ENCODE measurements around the gene EFCAB14.
"Not testable (repeated sequence)": the region's sequence is repeated elsewhere in the genome, so short reads cannot be mapped to it uniquely, and the experiment has no call there.

Gene EFCAB14

GRCh38 chr1:46718727-46719622 lies at the start of gene EFCAB14:
EFCAB14 (minus strand) TSS chr1:46719114; CDS start chr1:46718087, 1,027 bp downstream.
- DNase-seq (ENCODE audit: low read depth in 2 of 2), result peak; percentile 49 to 57

GRCh38 chr1:46768445-46768844 lies 49.5 kb upstream of the EFCAB14 start:
- DNase-seq (ENCODE audit: low read depth in 2 of 2), result no peak

- no peak for DNase-seq (ENCODE audit: low read depth in 2 of 2)
Measured at GRCh38 chr1:46767649-46768282, 48.9 kb upstream of the EFCAB14 start.

- no peak for DNase-seq (ENCODE audit: low read depth in 2 of 2)
Measured at GRCh38 chr1:46764402-46764801, 45.5 kb upstream of the EFCAB14 start.

- no peak for DNase-seq (ENCODE audit: low read depth in 2 of 2)
Measured at GRCh38 chr1:46761740-46762139, 42.8 kb upstream of the EFCAB14 start.

- DNase-seq (ENCODE audit: low read depth in 2 of 2), result no peak
Measured at GRCh38 chr1:46760558-46761166, 41.7 kb upstream of the EFCAB14 start.

GRCh38 chr1:46757956-46758528 lies 39.1 kb upstream of the EFCAB14 start:
- no peak for DNase-seq (ENCODE audit: low read depth in 2 of 2)

GRCh38 chr1:46757247-46757955 lies 38.5 kb upstream of the EFCAB14 start:
- no peak for DNase-seq (ENCODE audit: low read depth in 2 of 2)

- no peak for DNase-seq (ENCODE audit: low read depth in 2 of 2)
Measured at GRCh38 chr1:46755121-46755520, 36.2 kb upstream of the EFCAB14 start.

GRCh38 chr1:46754707-46755106 lies 35.8 kb upstream of the EFCAB14 start:
- DNase-seq (ENCODE audit: low read depth in 2 of 2), result not testable (repeated sequence)

GRCh38 chr1:46753985-46754384 lies 35.1 kb upstream of the EFCAB14 start:
- DNase-seq (ENCODE audit: low read depth in 2 of 2), result no peak

GRCh38 chr1:46749921-46750404 lies 31.0 kb upstream of the EFCAB14 start:
- no peak for DNase-seq (ENCODE audit: low read depth in 2 of 2)

GRCh38 chr1:46749404-46749803 lies 30.5 kb upstream of the EFCAB14 start:
- no peak for DNase-seq (ENCODE audit: low read depth in 2 of 2)

GRCh38 chr1:46747683-46748288 lies 28.9 kb upstream of the EFCAB14 start:
- DNase-seq (ENCODE audit: low read depth in 2 of 2), result no peak

GRCh38 chr1:46742069-46742468 lies 23.2 kb upstream of the EFCAB14 start:
- no peak for DNase-seq (ENCODE audit: low read depth in 2 of 2)

- peak; percentile 17 to 20 for DNase-seq (ENCODE audit: low read depth in 2 of 2)
Measured at GRCh38 chr1:46735708-46736324, 16.9 kb upstream of the EFCAB14 start.

GRCh38 chr1:46728327-46728873 lies 9.5 kb upstream of the EFCAB14 start:
- DNase-seq (ENCODE audit: low read depth in 2 of 2), result not testable (repeated sequence)

GRCh38 chr1:46725736-46726108 lies 6.8 kb upstream of the EFCAB14 start:
- DNase-seq (ENCODE audit: low read depth in 2 of 2), result peak; percentile 7 to 8

- DNase-seq (ENCODE audit: low read depth in 2 of 2), result peak; percentile 24 to 29
Measured at GRCh38 chr1:46724991-46725735, 6.2 kb upstream of the EFCAB14 start.

GRCh38 chr1:46723901-46724300 lies 5.0 kb upstream of the EFCAB14 start:
- DNase-seq (ENCODE audit: low read depth in 2 of 2), result no peak
